A549 (cell line): Measurements from ENCODE around the gene ATP6V0A1. TPM values are rescaled to one million over a fixed set of nuclear protein-coding genes. Genes with fewer than 3 reads are reported as not detected.

Source experiments
- ATAC-seq, 2 experiments: fragments of 200-7000 bp in 1 of 2; fragments of >200 bp in 1 of 2; cut with Nextera tagmentation in 1 of 2; cut with Tn5 transposase in 1 of 2; 3 replicates each; pipeline versions ENCODE4 v1.8.0 to v1.9.1; 2018 to 2020; ENCODE audit warnings: mild to moderate bottlenecking in 1 of 2, moderate library complexity in 1 of 2
- CTCF ChIA-PET: fragments of 300-600 bp; sonication (Branson Sonifier 250); formaldehyde crosslinking; extraction: SDS; loops from one replicate; lab custom pipeline; 2021; ENCODE audit warnings: antibody characterized with exemption, inconsistent platforms; lab: Yijun Ruan, JAX
- POLR2A ChIA-PET: fragments of 350-600 bp; formaldehyde crosslinking; extraction: SDS; loops from one replicate; lab custom pipeline; 2021; ENCODE audit warnings: antibody characterized with exemption, inconsistent platforms; lab: Yijun Ruan, JAX
- DNase-seq, 2 experiments: peaks; one replicate each; pipeline versions ENCODE4 v3.0.0 to v3.0.0-alpha.2; 2011 to 2016; ENCODE audit warnings: low read depth in 1 of 2, low spot score in 1 of 2
- FAIRE-seq: peaks from 2 replicates; lab custom pipeline; 2011; peaks lifted over from hg19 to GRCh38; lab: Jason Lieb, UNC
- H3K27ac ChIP-seq, 2 experiments: fragments of >200 bp; sonication (Bioruptor Twin); formaldehyde crosslinking; 3 replicates each; pipeline ENCODE4 v1.5.1; 2016 to 2017
- H3K4me1 ChIP-seq: fragments of >200 bp; sonication (Bioruptor Twin); formaldehyde crosslinking; 3 replicates; pipeline ENCODE4 v1.6.1; 2016
- H3K4me2 ChIP-seq: fragments of >200 bp; sonication (Bioruptor Twin); formaldehyde crosslinking; 3 replicates; pipeline ENCODE4 v1.6.1; 2016
- H3K4me3 ChIP-seq: fragments of >200 bp; sonication (Bioruptor Twin); formaldehyde crosslinking; 3 replicates; pipeline ENCODE4 v1.5.1; 2016
- H3K9me3 ChIP-seq: fragments of >200 bp; sonication (Bioruptor Twin); formaldehyde crosslinking; 3 replicates; pipeline ENCODE4 v1.6.1; 2016
- CBX8 ChIP-seq: fragments of 200-600 bp; sonication (generic); IDR thresholded peaks from 2 replicates; pipeline ENCODE4 v1.6.1; 2016
- CEBPB ChIP-seq, 2 experiments: fragments of >200 bp in 1 of 2; sonication (Bioruptor Twin) in 1 of 2; formaldehyde crosslinking in 1 of 2; IDR thresholded peaks; 2 replicates each; pipeline ENCODE4 v1.6.1; 2012 to 2016
- CHD2 ChIP-seq: fragments of 150-350 bp; IDR thresholded peaks from 2 replicates; pipeline ENCODE4 v1.6.1; 2014; ENCODE audit warnings: low read length; ENCODE audit not compliant: partially characterized antibody
- CHD4 ChIP-seq: fragments of 200-600 bp; sonication (generic); IDR thresholded peaks from 2 replicates; pipeline ENCODE4 v1.6.1; 2016; ENCODE audit warnings: antibody characterized with exemption, mild to moderate bottlenecking, borderline replicate concordance
- EHF ChIP-seq: fragments of 250-450 bp; sonication (Bioruptor Pico); IDR thresholded peaks from 2 replicates; pipeline ENCODE4 v1.5.0; 2020; ENCODE audit warnings: mild to moderate bottlenecking
- HDAC2 ChIP-seq: fragments of 200-600 bp; sonication (generic); IDR thresholded peaks from 2 replicates; pipeline ENCODE4 v1.6.1; 2016
- HEYL ChIP-seq: fragments of 250-450 bp; sonication (Bioruptor Pico); IDR thresholded peaks from 2 replicates; pipeline ENCODE4 v1.8.0; 2021; ENCODE audit warnings: mild to moderate bottlenecking, moderate library complexity
- HOXB5 ChIP-seq: fragments of 250-450 bp; sonication (Bioruptor Pico); IDR thresholded peaks from 2 replicates; pipeline ENCODE4 v1.5.0; 2020; ENCODE audit warnings: mild to moderate bottlenecking, moderate library complexity
- NFE2L2 ChIP-seq: fragments of 150-350 bp; conservative IDR thresholded peaks from 2 replicates; pipeline ENCODE4 v1.6.1; 2014; ENCODE audit warnings: low read length
- RAD21 ChIP-seq, 2 experiments: fragments of >200 bp in 1 of 2; sonication (Bioruptor Twin) in 1 of 2; formaldehyde crosslinking in 1 of 2; IDR thresholded peaks in 1 of 2; conservative IDR thresholded peaks in 1 of 2; 2 replicates in 1 of 2; 3 replicates in 1 of 2; pipeline ENCODE4 v1.6.1; 2012 to 2018; ENCODE audit warnings: inconsistent platforms in 1 of 2
- RCOR1 ChIP-seq: fragments of 150-350 bp; IDR thresholded peaks from 2 replicates; pipeline ENCODE4 v1.6.1; 2014; ENCODE audit warnings: antibody characterized with exemption, low read length, low read depth
- RNF2 ChIP-seq: fragments of 200-600 bp; sonication (generic); IDR thresholded peaks from 2 replicates; pipeline ENCODE4 v1.6.1; 2016; ENCODE audit warnings: low read depth, mild to moderate bottlenecking, antibody characterized with exemption, moderate library complexity, borderline replicate concordance
- SMC3 ChIP-seq: fragments of >200 bp; sonication (Bioruptor Twin); formaldehyde crosslinking; IDR thresholded peaks from 3 replicates; pipeline ENCODE4 v1.6.1; 2018; ENCODE audit warnings: inconsistent platforms
- TFCP2L1 ChIP-seq: fragments of 250-450 bp; sonication (Bioruptor Pico); IDR thresholded peaks from 2 replicates; pipeline ENCODE4 v1.5.0; 2021; ENCODE audit warnings: mild to moderate bottlenecking
- ZC3H11A ChIP-seq: fragments of 450-650 bp; IDR thresholded peaks from 2 replicates; pipeline ENCODE4 v1.6.1; 2014; ENCODE audit warnings: antibody characterized with exemption, mild to moderate bottlenecking
- ZNF302 ChIP-seq: fragments of 250-450 bp; sonication (Bioruptor Pico); IDR thresholded peaks from 2 replicates; pipeline ENCODE4 v1.9.0; 2021; ENCODE audit warnings: inconsistent platforms, mild to moderate bottlenecking, moderate library complexity
- WGBS: methylation state at CpG from one replicate; pipeline ENCODE4 v1.1.6; 2017; ENCODE audit errors: missing lambda C conversion rate; 5-methylcytosine and 5-hydroxymethylcytosine counted together
- polyA plus RNA-seq, 4 experiments: library from polyadenylated mRNA; depleted of rRNA in 3 of 4; stranded (reverse); fragments of >200 nt; fragmentation: RNase III in 1 of 4; extraction: RNeasy Plus Mini Kit Qiagen cat#74134 plus additional on column Dnase treatment in 1 of 4; gene quantifications; 2 replicates in 3 of 4; 3 replicates in 1 of 4; pipeline ENCODE4 v1.2.3, GENCODE V29; 2011 to 2017
- TF ChIP-seq, protein P1 (sequence below): fragments of 200-600 bp; sonication (generic); IDR thresholded peaks from 2 replicates; pipeline ENCODE4 v1.6.1; 2016; ENCODE audit warnings: antibody characterized with exemption, mild to moderate bottlenecking, moderate library complexity
- TF ChIP-seq, protein P2 (sequence below): fragments of 150-350 bp; IDR thresholded peaks from 2 replicates; pipeline ENCODE4 v1.6.1; 2014; ENCODE audit warnings: low read depth, mild to moderate bottlenecking, low read length
- TF ChIP-seq, protein P3 (sequence below): fragments of 250-450 bp; sonication (Bioruptor Pico); IDR thresholded peaks from 2 replicates; pipeline ENCODE4 v1.5.0; 2020; ENCODE audit warnings: low read depth, mild to moderate bottlenecking, moderate library complexity
- TF ChIP-seq, protein P4 (sequence below): IDR thresholded peaks from 2 replicates; pipeline ENCODE4 v1.6.1; 2012
- TF ChIP-seq, protein P5 (sequence below): IDR thresholded peaks from 2 replicates; pipeline ENCODE4 v1.6.1; 2012

The ATP6V0A1 gene
- polyA plus RNA-seq, 2 of the 4 experiments (the other 2 are of a cell fraction): 27.3 to 33.7 TPM

DNA sequence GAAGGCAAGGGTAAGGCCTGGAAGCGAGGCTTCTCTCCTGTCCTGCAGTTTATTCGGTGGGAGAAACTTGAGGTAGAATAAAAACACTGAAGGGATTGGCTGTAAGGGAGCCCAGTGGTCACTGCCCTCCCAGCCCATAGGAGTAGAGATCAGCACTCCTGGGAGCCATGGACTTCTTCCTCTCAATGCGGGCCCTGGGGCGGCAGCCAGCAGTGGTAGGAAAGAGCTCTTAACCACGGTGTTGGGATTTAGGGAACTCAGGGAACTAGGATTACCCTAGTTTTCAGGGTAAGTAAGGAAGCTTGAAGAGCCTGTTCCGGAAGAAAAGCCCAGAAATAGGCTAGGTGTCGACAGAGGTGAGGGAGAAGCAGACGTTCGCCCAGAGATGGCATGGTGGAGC lies 53.6 kb downstream of the ATP6V0A1 start:
- Histone ChIP-seq H3K4me2 (no peak overlapping the region), H3K4me1 (peaks cover 6% of the 10 kb centered on the region), H3K4me3 (no peak overlapping the region), H3K27ac (no peak overlapping the region), H3K9me3 (no peaks in the 10 kb centered on the region)
- TF ChIP-seq RNF2: no peak
- no peak for TF ChIP-seq RCOR1
- no peak for TF ChIP-seq CHD2
- TF ChIP-seq, protein P1, sequence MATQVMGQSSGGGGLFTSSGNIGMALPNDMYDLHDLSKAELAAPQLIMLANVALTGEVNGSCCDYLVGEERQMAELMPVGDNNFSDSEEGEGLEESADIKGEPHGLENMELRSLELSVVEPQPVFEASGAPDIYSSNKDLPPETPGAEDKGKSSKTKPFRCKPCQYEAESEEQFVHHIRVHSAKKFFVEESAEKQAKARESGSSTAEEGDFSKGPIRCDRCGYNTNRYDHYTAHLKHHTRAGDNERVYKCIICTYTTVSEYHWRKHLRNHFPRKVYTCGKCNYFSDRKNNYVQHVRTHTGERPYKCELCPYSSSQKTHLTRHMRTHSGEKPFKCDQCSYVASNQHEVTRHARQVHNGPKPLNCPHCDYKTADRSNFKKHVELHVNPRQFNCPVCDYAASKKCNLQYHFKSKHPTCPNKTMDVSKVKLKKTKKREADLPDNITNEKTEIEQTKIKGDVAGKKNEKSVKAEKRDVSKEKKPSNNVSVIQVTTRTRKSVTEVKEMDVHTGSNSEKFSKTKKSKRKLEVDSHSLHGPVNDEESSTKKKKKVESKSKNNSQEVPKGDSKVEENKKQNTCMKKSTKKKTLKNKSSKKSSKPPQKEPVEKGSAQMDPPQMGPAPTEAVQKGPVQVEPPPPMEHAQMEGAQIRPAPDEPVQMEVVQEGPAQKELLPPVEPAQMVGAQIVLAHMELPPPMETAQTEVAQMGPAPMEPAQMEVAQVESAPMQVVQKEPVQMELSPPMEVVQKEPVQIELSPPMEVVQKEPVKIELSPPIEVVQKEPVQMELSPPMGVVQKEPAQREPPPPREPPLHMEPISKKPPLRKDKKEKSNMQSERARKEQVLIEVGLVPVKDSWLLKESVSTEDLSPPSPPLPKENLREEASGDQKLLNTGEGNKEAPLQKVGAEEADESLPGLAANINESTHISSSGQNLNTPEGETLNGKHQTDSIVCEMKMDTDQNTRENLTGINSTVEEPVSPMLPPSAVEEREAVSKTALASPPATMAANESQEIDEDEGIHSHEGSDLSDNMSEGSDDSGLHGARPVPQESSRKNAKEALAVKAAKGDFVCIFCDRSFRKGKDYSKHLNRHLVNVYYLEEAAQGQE: no peak
- no peak for TF ChIP-seq ZNF302
- no peak for TF ChIP-seq ZC3H11A
- TF ChIP-seq NFE2L2: no peak
- no peak for TF ChIP-seq CBX8
- no peak for TF ChIP-seq HOXB5
- no peak for TF ChIP-seq SMC3
- no peak for TF ChIP-seq EHF
- TF ChIP-seq, protein P2, sequence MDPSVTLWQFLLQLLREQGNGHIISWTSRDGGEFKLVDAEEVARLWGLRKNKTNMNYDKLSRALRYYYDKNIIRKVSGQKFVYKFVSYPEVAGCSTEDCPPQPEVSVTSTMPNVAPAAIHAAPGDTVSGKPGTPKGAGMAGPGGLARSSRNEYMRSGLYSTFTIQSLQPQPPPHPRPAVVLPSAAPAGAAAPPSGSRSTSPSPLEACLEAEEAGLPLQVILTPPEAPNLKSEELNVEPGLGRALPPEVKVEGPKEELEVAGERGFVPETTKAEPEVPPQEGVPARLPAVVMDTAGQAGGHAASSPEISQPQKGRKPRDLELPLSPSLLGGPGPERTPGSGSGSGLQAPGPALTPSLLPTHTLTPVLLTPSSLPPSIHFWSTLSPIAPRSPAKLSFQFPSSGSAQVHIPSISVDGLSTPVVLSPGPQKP: no peak
- no peak for TF ChIP-seq CHD4
- TF ChIP-seq, protein P3, sequence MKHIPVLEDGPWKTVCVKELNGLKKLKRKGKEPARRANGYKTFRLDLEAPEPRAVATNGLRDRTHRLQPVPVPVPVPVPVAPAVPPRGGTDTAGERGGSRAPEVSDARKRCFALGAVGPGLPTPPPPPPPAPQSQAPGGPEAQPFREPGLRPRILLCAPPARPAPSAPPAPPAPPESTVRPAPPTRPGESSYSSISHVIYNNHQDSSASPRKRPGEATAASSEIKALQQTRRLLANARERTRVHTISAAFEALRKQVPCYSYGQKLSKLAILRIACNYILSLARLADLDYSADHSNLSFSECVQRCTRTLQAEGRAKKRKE (CRISPR knock-in tag): no peak
- WGBS: 92% methylated on average over 9 of the region's 9 CpGs
- ATAC-seq (no peak), FAIRE-seq (no peak), DNase-seq (no peak)
- CTCF ChIA-PET: interaction anchor here (0.6 to 17.8 kb wide), 9 partner anchors 15 to 194 kb away, joined by 3 to 364 read pairs (median 4); partner anchors contain the start of gene CAVIN1
- POLR2A ChIA-PET: no interaction called here

DNA sequence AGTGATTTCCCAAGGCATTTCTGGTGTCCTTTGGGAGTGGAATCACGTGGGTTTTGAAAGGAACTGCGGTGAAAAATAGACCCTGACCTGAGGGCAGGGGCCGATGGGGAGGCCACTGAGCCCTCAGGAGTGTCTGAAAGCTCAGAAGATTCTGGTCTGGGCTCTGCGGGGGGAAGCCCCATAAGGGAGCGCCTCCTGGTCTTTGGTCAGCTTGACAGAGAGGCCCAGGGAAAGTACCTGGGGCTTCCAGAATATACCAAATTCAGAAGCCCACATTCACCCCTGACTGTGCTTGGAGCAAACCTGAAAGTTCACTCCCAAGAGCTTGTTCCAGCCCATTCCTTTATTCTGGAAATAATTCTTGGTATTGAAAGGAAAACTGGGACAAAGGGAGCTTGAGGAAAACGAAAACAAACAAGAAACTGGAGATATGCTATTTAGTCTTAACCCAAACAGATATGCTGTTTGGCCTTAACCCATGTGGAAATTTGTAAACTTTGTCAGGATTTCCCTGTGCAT lies 54.1 kb downstream of the ATP6V0A1 start:
- Histone ChIP-seq H3K9me3 (no peaks in the 10 kb centered on the region), H3K4me2 (no peak overlapping the region), H3K27ac (no peak overlapping the region), H3K4me3 (no peak overlapping the region), H3K4me1 (peaks cover 11% of the 10 kb centered on the region)
- TF ChIP-seq RCOR1 (no peak), HDAC2 (no peak), RAD21 (conservative IDR thresholded peaks at IDR 0.05 in 1 of 2, IDR thresholded peaks at IDR 0.05 in 1 of 2) (no peak), EHF (no peak), HEYL (CRISPR knock-in tag) (no peak), TFCP2L1 (CRISPR knock-in tag) (no peak), CEBPB (IDR thresholded peaks at IDR 0.05) (no peak)
- TF ChIP-seq, protein P4, sequence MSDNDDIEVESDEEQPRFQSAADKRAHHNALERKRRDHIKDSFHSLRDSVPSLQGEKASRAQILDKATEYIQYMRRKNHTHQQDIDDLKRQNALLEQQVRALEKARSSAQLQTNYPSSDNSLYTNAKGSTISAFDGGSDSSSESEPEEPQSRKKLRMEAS: no peak
- TF ChIP-seq, protein P5, sequence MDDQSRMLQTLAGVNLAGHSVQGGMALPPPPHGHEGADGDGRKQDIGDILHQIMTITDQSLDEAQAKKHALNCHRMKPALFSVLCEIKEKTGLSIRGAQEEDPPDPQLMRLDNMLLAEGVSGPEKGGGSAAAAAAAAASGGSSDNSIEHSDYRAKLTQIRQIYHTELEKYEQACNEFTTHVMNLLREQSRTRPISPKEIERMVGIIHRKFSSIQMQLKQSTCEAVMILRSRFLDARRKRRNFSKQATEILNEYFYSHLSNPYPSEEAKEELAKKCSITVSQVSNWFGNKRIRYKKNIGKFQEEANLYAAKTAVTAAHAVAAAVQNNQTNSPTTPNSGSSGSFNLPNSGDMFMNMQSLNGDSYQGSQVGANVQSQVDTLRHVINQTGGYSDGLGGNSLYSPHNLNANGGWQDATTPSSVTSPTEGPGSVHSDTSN: no peak
- FAIRE-seq: no peak
- no peak for ATAC-seq
- 83% methylated on average over 6 of the region's 6 CpGs for WGBS
- ChIA-PET CTCF (interaction anchor here (0.9 to 17.8 kb wide), 7 partner anchors 15 to 194 kb away, joined by 3 to 364 read pairs (median 115); partner anchors contain the start of gene CAVIN1), POLR2A (no interaction called here)
- no peak for DNase-seq
